NT2/D1 (cell line): Measurements from ENCODE around the gene RBCK1.

Experiments used
- SUZ12 ChIP-seq: IDR thresholded peaks from 2 replicates; pipeline ENCODE4 v1.6.1; 2011; ENCODE audit not compliant: insufficient read length, insufficient read depth; ENCODE audit errors: extremely low read depth
- YY1 ChIP-seq: IDR thresholded peaks from 2 replicates; pipeline ENCODE4 v1.6.1; 2011; ENCODE audit not compliant: insufficient read length, insufficient read depth

- TF ChIP-seq SUZ12 (no peak), YY1 (no peak)
These were observed 7.4 kb upstream of the RBCK1 start for GRCh38 chr20:400454-401275.
